HG03108 (cell line): Measurements from ENCODE around the gene TFAM.

Source experiments
- ATAC-seq: cut with Tn5 transposase; IDR thresholded peaks from one replicate; pipeline ENCODE4 v1.9.1; 2021; ENCODE audit warnings: moderate library complexity; ENCODE audit not compliant: unreplicated experiment

Gene TFAM

GRCh38 chr10:58384999-58385783 lies at the start of gene TFAM:
Gene TFAM (plus strand): TSS chr10:58385410. CDS start chr10:58385548, 138 bp downstream.
- peak; percentile 88 for ATAC-seq

GRCh38 chr10:58336242-58336641 lies 49.0 kb upstream of the TFAM start:
- ATAC-seq = no peak

GRCh38 chr10:58341422-58341821 lies 43.8 kb upstream of the TFAM start:
- no peak for ATAC-seq

GRCh38 chr10:58341947-58342346 lies 43.3 kb upstream of the TFAM start:
- ATAC-seq = no peak

GRCh38 chr10:58347967-58348366 lies 37.2 kb upstream of the TFAM start:
- ATAC-seq = no peak

- no peak for ATAC-seq
Observed at GRCh38 chr10:58348571-58349033, 36.6 kb upstream of the TFAM start.

GRCh38 chr10:58350023-58350422 lies 35.2 kb upstream of the TFAM start:
- no peak for ATAC-seq

GRCh38 chr10:58350619-58351323 lies 34.4 kb upstream of the TFAM start:
- ATAC-seq = no peak

GRCh38 chr10:58351616-58352578 lies 33.3 kb upstream of the TFAM start:
- no peak for ATAC-seq

- no peak for ATAC-seq
Observed at GRCh38 chr10:58352956-58353610, 32.1 kb upstream of the TFAM start.

- ATAC-seq = no peak
Observed at GRCh38 chr10:58356756-58357155, 28.5 kb upstream of the TFAM start.

- ATAC-seq = no peak
Observed at GRCh38 chr10:58358314-58358933, 26.8 kb upstream of the TFAM start.

GRCh38 chr10:58358947-58359346 lies 26.3 kb upstream of the TFAM start:
- ATAC-seq = no peak

- no peak for ATAC-seq
Observed at GRCh38 chr10:58359541-58359940, 25.7 kb upstream of the TFAM start.

GRCh38 chr10:58360412-58361004 lies 24.7 kb upstream of the TFAM start:
- no peak for ATAC-seq

GRCh38 chr10:58361353-58361752 lies 23.9 kb upstream of the TFAM start:
- no peak for ATAC-seq

- ATAC-seq = no peak
Observed at GRCh38 chr10:58362027-58362789, 23.0 kb upstream of the TFAM start.

GRCh38 chr10:58367069-58367468 lies 18.1 kb upstream of the TFAM start:
- ATAC-seq = no peak

- no peak for ATAC-seq
Observed at GRCh38 chr10:58371473-58371872, 13.7 kb upstream of the TFAM start.
